Activated CD4-positive, CD25-positive, alpha-beta regulatory T cell treated with anti-CD3 and anti-CD28 coated beads, Interleukin-2, amount 50 U/mL, for 24 hours (primary cell): Measurements from ENCODE around the gene SERPINA1.
"Not testable (repeated sequence)": the region's sequence is repeated elsewhere in the genome, so short reads cannot be mapped to it uniquely, and the experiment has no call there.

Source experiments
- ATAC-seq, 2 donors: fragments of 150-1000 bp; cut with Tn5 transposase; one replicate each; pipeline ENCODE4 v1.10.0; 2021; ENCODE audit warnings: mild to moderate bottlenecking in 1 of 2, moderate library complexity in 1 of 2

The SERPINA1 gene

GRCh38 chr14:94382716-94383596, 5.4 kb downstream of the SERPINA1 start:
- no peak for ATAC-seq

- no peak for ATAC-seq
Measured at GRCh38 chr14:94382099-94382715, 6.2 kb downstream of the SERPINA1 start.

DNA sequence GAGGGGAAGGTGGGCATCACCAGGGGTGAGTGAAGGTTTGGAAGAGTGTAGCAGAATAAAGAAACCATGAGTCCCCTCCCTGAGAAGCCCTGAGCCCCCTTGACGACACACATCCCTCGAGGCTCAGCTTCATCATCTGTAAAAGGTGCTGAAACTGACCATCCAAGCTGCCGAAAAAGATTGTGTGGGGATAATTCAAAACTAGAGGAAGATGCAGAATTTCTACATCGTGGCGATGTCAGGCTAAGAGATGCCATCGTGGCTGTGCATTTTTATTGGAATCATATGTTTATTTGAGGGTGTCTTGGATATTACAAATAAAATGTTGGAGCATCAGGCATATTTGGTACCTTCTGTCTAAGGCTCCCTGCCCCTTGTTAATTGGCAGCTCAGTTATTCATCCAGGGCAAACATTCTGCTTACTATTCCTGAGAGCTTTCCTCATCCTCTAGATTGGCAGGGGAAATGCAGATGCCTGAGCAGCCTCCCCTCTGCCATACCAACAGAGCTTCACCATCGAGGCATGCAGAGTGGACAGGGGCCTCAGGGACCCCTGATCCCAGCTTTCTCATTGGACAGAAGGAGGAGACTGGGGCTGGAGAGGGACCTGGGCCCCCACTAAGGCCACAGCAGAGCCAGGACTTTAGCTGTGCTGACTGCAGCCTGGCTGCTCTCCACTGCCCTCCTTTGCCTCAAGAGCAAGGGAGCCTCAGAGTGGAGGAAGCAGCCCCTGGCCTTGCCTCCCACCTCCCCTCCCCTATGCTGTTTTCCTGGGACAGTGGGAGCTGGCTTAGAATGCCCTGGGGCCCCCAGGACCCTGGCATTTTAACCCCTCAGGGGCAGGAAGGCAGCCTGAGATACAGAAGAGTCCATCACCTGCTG, 7.0 kb downstream of the SERPINA1 start:
- no peak for ATAC-seq

GRCh38 chr14:94380225-94381148, 7.9 kb downstream of the SERPINA1 start:
- no peak for ATAC-seq

- no peak for ATAC-seq
Measured at GRCh38 chr14:94379291-94380224, 8.8 kb downstream of the SERPINA1 start.

DNA sequence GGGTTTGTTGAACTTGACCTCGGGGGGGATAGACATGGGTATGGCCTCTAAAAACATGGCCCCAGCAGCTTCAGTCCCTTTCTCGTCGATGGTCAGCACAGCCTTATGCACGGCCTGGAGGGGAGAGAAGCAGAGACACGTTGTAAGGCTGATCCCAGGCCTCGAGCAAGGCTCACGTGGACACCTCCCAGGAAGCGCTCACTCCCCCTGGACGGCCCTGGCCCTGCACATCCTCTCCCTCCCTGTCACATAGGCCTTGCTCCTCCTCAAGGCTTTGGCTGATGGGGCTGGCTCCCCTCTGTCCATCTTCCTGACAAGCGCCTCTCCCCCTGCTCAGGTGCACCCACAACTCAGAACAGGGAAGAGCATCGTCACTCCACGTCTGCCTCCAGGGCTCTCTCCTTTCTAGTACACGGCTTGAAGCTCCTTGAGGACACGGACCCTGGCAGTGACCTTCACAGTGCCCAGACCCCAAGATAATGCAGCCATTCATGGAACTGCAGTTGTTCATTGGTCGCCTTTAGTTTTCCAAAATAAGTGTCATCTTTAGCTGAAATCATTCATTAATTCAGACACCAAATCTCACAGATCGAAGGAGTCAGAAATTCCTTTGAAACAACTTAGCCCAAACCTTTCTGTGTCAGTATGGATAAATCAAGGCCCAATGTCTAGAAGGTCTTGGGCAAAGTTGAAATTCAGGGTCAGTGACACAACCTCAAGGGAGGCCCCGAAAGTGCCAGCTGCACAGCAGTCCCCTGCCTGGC, 9.7 kb downstream of the SERPINA1 start:
- no peak for ATAC-seq

- no peak for ATAC-seq
Measured at GRCh38 chr14:94377866-94378470, 10.4 kb downstream of the SERPINA1 start.

- ATAC-seq: no peak
Measured at GRCh38 chr14:94376976-94377865, 11.2 kb downstream of the SERPINA1 start.

DNA sequence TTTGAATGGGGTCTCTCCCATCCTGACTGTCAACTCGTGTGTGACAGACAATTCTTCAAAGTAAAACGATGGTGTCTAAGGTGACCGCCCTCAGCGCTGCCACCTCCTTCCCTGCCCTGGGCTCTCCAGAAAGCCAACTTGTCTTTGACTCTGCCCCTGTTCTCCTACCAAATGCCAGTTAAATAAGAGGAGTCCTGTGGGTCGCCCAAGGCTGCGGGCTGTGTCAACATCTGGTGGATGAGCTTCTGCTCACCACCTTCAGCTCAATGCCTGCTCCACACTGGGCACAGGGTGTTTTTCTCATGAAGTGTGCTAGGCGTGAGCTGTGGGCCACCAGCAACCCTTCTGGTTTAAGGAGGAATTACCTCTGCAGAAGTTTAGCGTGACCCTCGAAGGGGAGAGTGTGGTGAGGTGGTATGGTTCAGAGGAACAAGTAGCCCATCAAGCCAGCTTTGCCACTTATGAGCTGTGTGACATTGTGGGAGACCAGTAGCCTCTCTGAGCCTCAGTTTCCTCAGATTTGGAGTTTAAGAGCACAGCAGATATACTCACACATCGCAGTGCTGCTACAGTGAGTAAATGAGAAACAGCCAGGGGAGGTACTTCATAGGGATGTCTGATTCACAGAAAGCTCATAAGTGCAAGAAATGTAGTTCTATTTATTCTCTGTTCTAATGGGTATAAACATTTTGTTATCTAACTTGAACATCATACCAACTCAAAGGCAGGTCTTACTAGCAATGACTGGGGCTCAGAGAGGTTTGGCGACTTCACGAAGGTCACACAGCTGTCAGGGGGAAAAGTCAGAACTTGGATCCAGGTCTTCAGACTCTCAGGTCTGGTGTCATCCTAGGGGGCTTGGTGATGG, 12.1 kb downstream of the SERPINA1 start:
- ATAC-seq: no peak

DNA sequence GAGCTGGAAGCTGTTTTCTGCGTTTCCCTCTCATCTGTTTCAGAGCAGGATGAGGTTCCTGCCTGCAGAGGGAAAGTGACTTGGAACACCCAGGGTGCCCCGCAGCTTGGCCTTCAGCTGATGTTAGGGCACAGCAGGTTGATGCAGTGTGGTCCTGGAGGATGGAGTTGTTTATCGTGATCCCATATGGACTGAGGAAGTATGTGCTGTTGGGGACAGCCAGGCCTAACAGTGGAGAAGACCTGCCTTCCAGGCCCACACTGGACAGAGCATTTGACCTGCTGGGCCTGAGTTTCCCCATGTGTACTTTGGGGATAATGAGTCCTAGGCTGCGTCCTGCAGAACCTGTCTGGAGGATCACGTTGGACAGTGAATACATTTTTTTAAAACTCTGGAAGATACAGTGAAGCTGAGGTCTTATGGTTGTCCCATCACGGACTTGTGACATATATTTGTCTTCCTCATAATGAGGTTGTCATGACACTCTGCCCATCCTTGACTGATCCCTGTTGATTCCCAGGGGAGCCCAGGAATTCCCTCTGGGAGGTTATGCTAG, 12.8 kb downstream of the SERPINA1 start:
- ATAC-seq: no peak

- no peak for ATAC-seq
Measured at GRCh38 chr14:94374749-94375260, 13.6 kb downstream of the SERPINA1 start.

DNA sequence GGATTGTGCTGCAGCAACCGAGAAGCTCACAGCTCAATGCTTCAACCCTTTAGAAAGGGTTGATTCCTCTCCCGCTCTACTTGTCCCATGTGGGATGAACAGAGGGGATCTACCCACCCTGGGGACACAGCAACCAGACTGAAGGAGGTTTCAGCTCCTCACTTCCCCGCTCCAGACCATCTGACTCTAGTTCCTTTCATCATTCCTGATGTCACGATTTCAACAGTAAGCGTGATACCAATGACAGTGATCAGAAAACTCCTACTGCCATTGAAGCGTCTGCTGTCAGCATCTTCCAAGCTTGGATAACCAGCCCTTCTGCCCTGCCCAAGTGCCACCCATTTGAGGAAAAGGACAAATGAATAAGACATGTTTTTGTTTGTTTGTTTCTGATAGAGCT, 14.3 kb downstream of the SERPINA1 start:
- ATAC-seq: no peak

GRCh38 chr14:94373708-94374107, 14.7 kb downstream of the SERPINA1 start:
- ATAC-seq: no peak

GRCh38 chr14:94372021-94372605, 16.3 kb downstream of the SERPINA1 start:
- no peak for ATAC-seq

DNA sequence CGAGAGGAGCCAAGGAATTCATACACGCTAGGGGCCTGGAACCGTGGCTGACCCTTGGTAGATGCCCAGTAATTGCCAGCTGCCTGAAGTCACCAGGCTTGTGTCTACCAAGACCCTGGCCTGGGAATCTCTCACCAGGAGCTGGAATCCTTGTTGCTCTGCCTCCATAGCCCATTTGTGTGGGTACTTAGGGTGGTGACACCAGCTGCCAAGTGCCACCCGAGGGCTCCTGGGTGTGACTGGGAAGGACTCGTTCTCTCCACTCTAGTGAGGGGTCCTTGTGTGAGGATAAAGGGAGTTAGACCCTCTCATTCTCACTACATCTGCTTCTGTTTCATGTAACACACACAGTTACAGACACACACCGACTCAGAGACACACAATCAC, 17.9 kb downstream of the SERPINA1 start:
- no peak for ATAC-seq

DNA sequence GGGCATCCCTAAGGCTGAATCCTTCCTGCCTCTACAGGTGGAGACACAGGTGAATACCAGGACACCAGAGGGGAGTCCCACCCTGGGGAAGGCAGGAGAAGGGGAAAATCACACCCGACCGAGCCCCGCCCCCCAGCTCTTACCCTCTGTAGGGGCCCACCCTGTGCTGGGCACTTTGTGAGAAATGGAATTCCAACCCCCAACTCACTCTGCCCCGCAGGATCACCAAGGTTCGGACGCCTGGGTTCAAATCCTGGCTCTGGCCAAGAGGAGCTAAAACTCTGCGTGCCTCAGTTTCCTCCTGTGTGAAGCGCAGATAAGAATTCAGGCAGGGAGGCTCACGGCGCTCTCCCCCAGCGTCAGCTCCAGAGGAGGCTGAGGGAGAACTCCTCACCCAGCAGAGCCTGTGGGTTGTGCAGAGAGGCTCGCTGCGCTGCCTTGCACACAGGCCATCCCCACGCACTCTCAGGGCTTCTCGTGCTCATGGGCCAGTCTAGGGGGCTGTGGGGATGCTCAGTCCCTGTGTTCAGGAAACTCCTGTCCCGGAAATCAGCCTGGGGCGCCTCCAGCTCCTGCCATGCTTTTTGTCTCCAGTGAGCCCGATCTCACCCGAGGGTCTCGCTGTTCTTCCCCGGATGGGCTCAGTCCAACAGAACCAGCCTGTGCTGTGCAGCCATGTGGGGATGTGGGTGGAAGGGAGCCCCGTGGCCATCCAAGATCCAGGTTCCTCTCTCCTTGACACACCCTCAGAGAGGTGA, 18.5 kb downstream of the SERPINA1 start:
- ATAC-seq: not testable (repeated sequence)
